Keratinocyte (primary cell): Measurements from ENCODE around the gene LMTK2. TPM values are rescaled to one million over a fixed set of nuclear protein-coding genes. Genes with fewer than 3 reads are reported as not detected.

Experiments used
- DNase-seq: peaks from one replicate; pipeline ENCODE4 v3.0.0-alpha.2; 2011; ENCODE audit warnings: low read depth, missing footprints, low spot score
- FAIRE-seq: peaks from 2 replicates; lab custom pipeline; 2011; peaks lifted over from hg19 to GRCh38; lab: Jason Lieb, UNC
- H2AFZ ChIP-seq: 2 replicates; pipeline ENCODE4 v1.6.0; 2012; ENCODE audit warnings: low read length, control low read depth, inconsistent platforms; ENCODE audit not compliant: control insufficient read depth
- H3K27ac ChIP-seq: 2 replicates; pipeline ENCODE4 v1.5.1; 2011; ENCODE audit warnings: low read length; ENCODE audit not compliant: control insufficient read depth, insufficient read depth
- H3K27me3 ChIP-seq: 3 replicates; pipeline ENCODE4 v1.6.0; 2011; ENCODE audit warnings: low read length; ENCODE audit not compliant: control insufficient read depth, insufficient read depth; ENCODE audit errors: extremely low read depth
- H3K36me3 ChIP-seq, 2 experiments: 2 replicates in 1 of 2; 3 replicates in 1 of 2; pipeline ENCODE4 v1.5.1; 2011; ENCODE audit warnings: low read length in 2 of 2, mild to moderate bottlenecking in 1 of 2; ENCODE audit not compliant: control insufficient read depth in 2 of 2, insufficient read depth in 2 of 2; ENCODE audit errors: extremely low read depth in 1 of 2
- H3K4me1 ChIP-seq: 3 replicates; pipeline ENCODE4 v1.5.1; 2011; ENCODE audit warnings: low read length; ENCODE audit not compliant: control insufficient read depth, insufficient read depth; ENCODE audit errors: extremely low read depth
- H3K4me2 ChIP-seq: 3 replicates; pipeline ENCODE4 v1.6.0; 2011; ENCODE audit warnings: low read depth, low read length; ENCODE audit not compliant: control insufficient read depth, insufficient read depth; ENCODE audit errors: extremely low read depth
- H3K4me3 ChIP-seq, 3 experiments: fragments of 200-600 bp in 1 of 3; sonication (generic) in 1 of 3; 2 replicates in 2 of 3; 3 replicates in 1 of 3; pipeline ENCODE4 v1.5.1; 2011 to 2016; ENCODE audit warnings: low read length in 3 of 3, mild to moderate bottlenecking in 3 of 3, control low read depth in 2 of 3, inconsistent platforms in 1 of 3, low read depth in 1 of 3, mixed read lengths in 1 of 3, mixed run types in 1 of 3, moderate library complexity in 1 of 3; ENCODE audit not compliant: control insufficient read depth in 2 of 3, insufficient read depth in 2 of 3; ENCODE audit errors: extremely low read depth in 1 of 3
- H3K79me2 ChIP-seq: 2 replicates; pipeline ENCODE4 v1.6.0; 2012; ENCODE audit warnings: low read length; ENCODE audit not compliant: control insufficient read depth, insufficient read depth
- H3K9ac ChIP-seq: 3 replicates; pipeline ENCODE4 v1.6.0; 2011; ENCODE audit warnings: low read length; ENCODE audit not compliant: control insufficient read depth, insufficient read depth; ENCODE audit errors: extremely low read depth
- H3K9me1 ChIP-seq: 3 replicates; pipeline ENCODE4 v1.6.0; 2011; ENCODE audit warnings: low read length; ENCODE audit not compliant: control insufficient read depth, insufficient read depth; ENCODE audit errors: extremely low read depth
- H3K9me3 ChIP-seq: 2 replicates; pipeline ENCODE4 v1.5.1; 2012; ENCODE audit warnings: low read depth, low read length; ENCODE audit not compliant: control insufficient read depth
- H4K20me1 ChIP-seq: 3 replicates; pipeline ENCODE4 v1.6.0; 2011; ENCODE audit warnings: low read length; ENCODE audit not compliant: control insufficient read depth, insufficient read depth; ENCODE audit errors: extremely low read depth
- EZH2 ChIP-seq: IDR thresholded peaks from one replicate; pipeline ENCODE4 v1.6.1; 2012; ENCODE audit warnings: inconsistent platforms, mild to moderate bottlenecking, low read length, moderate library complexity
- dilution Hi-C: fragments of 300-500 bp; cut with MboI; formaldehyde crosslinking; loops from one replicate; pipeline ENCODE4 v1.7.0; 2020; ENCODE audit warnings: low sequenced_read_pairs; ENCODE audit not compliant: extremely low pct_ligation_motif_present
- polyA plus RNA-seq, 5 experiments: library from polyadenylated mRNA; depleted of rRNA in 3 of 5; stranded (reverse) in 3 of 5; stranded (forward) in 1 of 5; unstranded in 1 of 5; fragments of >200 nt; gene quantifications; 1 replicate in 1 of 5; 2 replicates in 3 of 5; 3 replicates in 1 of 5; pipeline versions ENCODE4 v1.2.1 to v1.2.3, GENCODE V29; 2011 to 2012; ENCODE audit warnings: missing spikeins in 2 of 5, low read depth in 1 of 5, low replicate concordance in 1 of 5
- TF ChIP-seq, protein P1 (sequence below), 3 experiments: IDR thresholded peaks in 1 of 3; conservative IDR thresholded peaks in 1 of 3; optimal IDR thresholded peaks in 1 of 3; 2 replicates in 2 of 3; 3 replicates in 1 of 3; pipeline versions ENCODE3 to v1.5.1; 2011; ENCODE audit warnings: low read length in 3 of 3, mild to moderate bottlenecking in 3 of 3, moderate library complexity in 2 of 3, control low read depth in 1 of 3, inconsistent platforms in 1 of 3; ENCODE audit not compliant: insufficient read depth in 2 of 3; ENCODE audit errors: extremely low read depth in 1 of 3

Gene LMTK2
- polyA plus RNA-seq, 1 donor (not counting 4 experiments of a cell fraction or from before 2014, with no cell fraction given), result 6.6 TPM

DNA sequence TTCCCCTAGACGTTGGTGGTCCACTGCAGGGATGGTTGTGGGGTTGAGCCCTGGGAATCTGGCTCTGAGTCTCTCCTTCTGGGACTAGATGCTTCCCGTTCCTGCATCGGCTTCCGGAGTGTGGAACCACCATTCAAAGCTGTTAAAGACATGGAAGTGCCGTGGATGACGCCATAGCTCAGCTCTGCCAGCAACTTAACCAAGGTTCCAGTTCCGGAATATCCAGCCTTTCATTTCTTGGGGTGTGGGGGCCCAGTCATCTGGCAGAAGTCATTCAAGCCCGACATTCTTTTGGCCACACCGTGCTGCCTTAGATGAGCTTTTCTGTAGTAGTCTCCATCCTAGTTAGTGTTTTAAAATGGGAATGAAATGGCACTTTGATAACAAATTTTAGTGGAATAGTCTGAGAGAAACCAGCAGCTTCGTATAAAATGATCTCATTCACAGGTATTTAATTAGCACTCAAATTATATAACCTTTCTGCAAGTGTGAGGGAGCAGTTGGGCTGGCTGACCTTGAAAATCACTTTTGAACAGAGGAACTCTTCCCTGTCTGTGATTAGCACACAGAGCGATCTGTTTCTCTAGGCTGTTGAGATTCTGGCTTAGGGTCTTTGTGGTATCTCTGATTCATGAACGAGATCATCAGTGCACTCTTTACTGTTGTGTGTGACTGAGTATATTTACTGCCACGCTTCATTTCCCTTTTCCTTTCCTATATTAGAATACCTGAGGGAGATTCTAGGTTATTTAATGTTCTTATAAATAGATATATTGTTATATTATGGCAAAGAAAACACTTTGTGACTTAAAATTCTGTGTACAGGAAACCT lies 19.9 kb downstream of the LMTK2 start:
- Histone ChIP-seq H3K9me3 (no peaks in the 10 kb centered on the region), H3K4me2 (no peak overlapping the region), H3K9me1 (no peaks in the 10 kb centered on the region), H4K20me1 (no peaks in the 10 kb centered on the region), H3K4me3 (no peak overlapping the region), H2AFZ (no peak overlapping the region), H3K27ac (no peak overlapping the region), H3K79me2 (peaks cover 65% of the 10 kb centered on the region), H3K27me3 (no peaks in the 10 kb centered on the region), H3K4me1 (peaks cover 7% of the 10 kb centered on the region), H3K9ac (no peak overlapping the region), H3K36me3 (no peaks in the 10 kb centered on the region)
- no peak for TF ChIP-seq EZH2
- TF ChIP-seq, protein P1, sequence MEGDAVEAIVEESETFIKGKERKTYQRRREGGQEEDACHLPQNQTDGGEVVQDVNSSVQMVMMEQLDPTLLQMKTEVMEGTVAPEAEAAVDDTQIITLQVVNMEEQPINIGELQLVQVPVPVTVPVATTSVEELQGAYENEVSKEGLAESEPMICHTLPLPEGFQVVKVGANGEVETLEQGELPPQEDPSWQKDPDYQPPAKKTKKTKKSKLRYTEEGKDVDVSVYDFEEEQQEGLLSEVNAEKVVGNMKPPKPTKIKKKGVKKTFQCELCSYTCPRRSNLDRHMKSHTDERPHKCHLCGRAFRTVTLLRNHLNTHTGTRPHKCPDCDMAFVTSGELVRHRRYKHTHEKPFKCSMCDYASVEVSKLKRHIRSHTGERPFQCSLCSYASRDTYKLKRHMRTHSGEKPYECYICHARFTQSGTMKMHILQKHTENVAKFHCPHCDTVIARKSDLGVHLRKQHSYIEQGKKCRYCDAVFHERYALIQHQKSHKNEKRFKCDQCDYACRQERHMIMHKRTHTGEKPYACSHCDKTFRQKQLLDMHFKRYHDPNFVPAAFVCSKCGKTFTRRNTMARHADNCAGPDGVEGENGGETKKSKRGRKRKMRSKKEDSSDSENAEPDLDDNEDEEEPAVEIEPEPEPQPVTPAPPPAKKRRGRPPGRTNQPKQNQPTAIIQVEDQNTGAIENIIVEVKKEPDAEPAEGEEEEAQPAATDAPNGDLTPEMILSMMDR (optimal IDR thresholded peaks at IDR 0.05 in 1 of 3, IDR thresholded peaks at IDR 0.05 in 1 of 3, conservative IDR thresholded peaks at IDR 0.05 in 1 of 3; ENCODE audit: extremely low read depth in 1 of 3, insufficient read depth in 2 of 3, low read length in 3 of 3), result no peak
- no peak for FAIRE-seq
- DNase-seq, result no peak
- dilution Hi-C loops, result no loop called here

DNA sequence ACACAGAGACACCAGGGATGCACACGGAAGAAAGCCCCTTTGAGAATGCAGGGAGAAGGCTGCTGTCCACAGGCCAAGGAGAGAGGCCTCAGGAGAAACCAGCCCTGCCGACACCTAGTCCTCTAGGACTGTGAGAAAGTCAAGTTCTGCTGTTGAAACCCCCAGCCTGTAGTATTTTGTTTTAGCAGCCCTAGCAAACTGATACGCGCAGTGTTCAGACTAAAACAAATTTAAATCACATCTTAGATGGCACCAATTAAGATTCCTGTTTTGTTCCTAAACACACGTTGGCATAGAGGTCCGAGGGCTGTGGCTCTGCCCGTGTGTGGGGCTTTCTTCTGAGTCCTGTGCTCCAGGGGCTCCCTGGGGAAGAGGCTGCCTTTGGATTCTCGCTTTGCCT lies 21.7 kb downstream of the LMTK2 start:
- dilution Hi-C loops, result no loop called here
- Histone ChIP-seq H3K9me1 (no peaks in the 10 kb centered on the region), H3K27ac (no peak overlapping the region), H3K79me2 (peaks cover 50% of the 10 kb centered on the region), H3K27me3 (no peaks in the 10 kb centered on the region), H3K4me3 (no peak overlapping the region), H4K20me1 (no peaks in the 10 kb centered on the region), H3K4me1 (peaks cover 24% of the 10 kb centered on the region), H3K9ac (no peak overlapping the region), H3K4me2 (no peak overlapping the region), H3K9me3 (no peaks in the 10 kb centered on the region), H2AFZ (no peak overlapping the region), H3K36me3 (no peaks in the 10 kb centered on the region)
- TF ChIP-seq EZH2, result no peak
- TF ChIP-seq, protein P1 (optimal IDR thresholded peaks at IDR 0.05 in 1 of 3, IDR thresholded peaks at IDR 0.05 in 1 of 3, conservative IDR thresholded peaks at IDR 0.05 in 1 of 3; ENCODE audit: extremely low read depth in 1 of 3, insufficient read depth in 2 of 3, low read length in 3 of 3), result no peak
- DNase-seq, result no peak
- no peak for FAIRE-seq
